ENCODE data around the gene AHDC1. TPM values are rescaled to one million over a fixed set of nuclear protein-coding genes. Genes with fewer than 3 reads are reported as not detected.

The AHDC1 gene
- total and polyA plus RNA-seq, 2 of the 13 experiments (the other 11 are each of a cell fraction or from before 2014, with no cell fraction given) = 1.0 to 2.7 TPM

DNA sequence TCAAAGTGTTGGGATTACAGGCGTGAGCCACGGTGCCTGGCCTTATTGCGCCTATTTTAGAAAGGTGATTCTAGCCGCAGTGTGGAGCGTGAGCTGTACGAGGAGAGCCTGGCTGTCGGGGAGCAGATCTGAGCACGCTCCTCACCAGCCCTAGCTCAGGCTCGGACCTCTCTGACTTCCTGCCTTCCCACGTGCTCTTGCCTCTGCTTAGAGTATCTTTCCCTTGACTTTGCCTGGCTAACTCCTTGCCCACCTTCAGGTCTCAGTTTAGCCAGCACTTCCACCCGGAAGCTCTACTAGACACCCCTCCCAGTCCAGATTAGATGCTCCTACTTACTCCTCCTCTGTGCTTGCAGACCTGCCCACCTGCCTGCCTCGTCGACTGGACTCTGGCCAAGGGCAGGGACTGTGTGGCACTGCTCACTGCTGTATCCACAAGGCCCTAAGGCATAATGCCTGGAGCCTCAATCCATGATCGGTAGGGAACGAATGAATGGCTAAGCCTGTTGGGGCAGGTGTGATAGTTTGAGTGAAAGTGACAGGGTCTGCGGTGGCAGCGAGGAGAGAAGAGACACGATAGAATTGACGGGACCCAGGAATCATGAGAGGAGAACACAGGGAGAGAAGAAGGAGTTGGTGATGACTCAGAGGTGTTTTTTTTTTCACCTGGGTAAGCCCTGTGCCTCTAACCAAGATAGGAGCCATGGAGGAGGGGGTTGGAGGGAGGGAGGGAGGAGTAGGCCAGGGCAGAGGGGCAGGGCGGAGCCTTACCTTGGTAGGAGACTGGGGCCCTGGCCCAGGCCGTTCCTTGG, 85.8 kb downstream of the AHDC1 start (continued):
- TF ChIP-seq MTA1 (CRISPR knock-in tag; IDR thresholded peaks at IDR 0.05; ENCODE audit: borderline replicate concordance) (0 out of 2 replicates have a peak, but pooled peaks have one; percentile 26), KLF6 (CRISPR knock-in tag; IDR thresholded peaks at IDR 0.05) (no peak; the same call in 1 of the 2 replicates), ELF1 (CRISPR knock-in tag; IDR thresholded peaks at IDR 0.05) (peak; percentile 36; the same call in 1 of the 2 replicates), ZNF703 (CRISPR knock-in tag; IDR thresholded peaks at IDR 0.05; ENCODE audit: borderline replicate concordance) (no peak), ATRX (CRISPR knock-in tag; IDR thresholded peaks at IDR 0.05; ENCODE audit: borderline replicate concordance) (no peak), HDAC6 (IDR thresholded peaks at IDR 0.05; ENCODE audit: low read depth, low read length) (no peak), SP140L (CRISPR knock-in tag; IDR thresholded peaks at IDR 0.05; ENCODE audit: borderline replicate concordance) (no peak), SNRNP70 (IDR thresholded peaks at IDR 0.05; ENCODE audit: low read depth, low read length) (no peak), ARNTL (CRISPR knock-in tag; IDR thresholded peaks at IDR 0.05) (no peak), ZNF24 (IDR thresholded peaks at IDR 0.05) (no peak), PTBP1 (IDR thresholded peaks at IDR 0.05; ENCODE audit: low read depth, low read length, poor library complexity, severe bottlenecking) (no peak), MEIS2 (CRISPR knock-in tag; IDR thresholded peaks at IDR 0.05) (no peak), CBX1 (IDR thresholded peaks at IDR 0.05; ENCODE audit: low read depth) (no peak), ATF7-NPFF (CRISPR knock-in tag; IDR thresholded peaks at IDR 0.05; ENCODE audit: low read depth) (no peak; the same call in 1 of the 2 replicates), ZNF724P (CRISPR knock-in tag; IDR thresholded peaks at IDR 0.05; ENCODE audit: borderline replicate concordance) (no peak), TCF12 (IDR thresholded peaks at IDR 0.05) (no peak), TCF12 (CRISPR knock-in tag; IDR thresholded peaks at IDR 0.05) (no peak), GABPA (IDR thresholded peaks at IDR 0.05; ENCODE audit: low read depth, low read length) (no peak), GABPA (CRISPR knock-in tag; IDR thresholded peaks at IDR 0.05; ENCODE audit: low read depth) (no peak), ZNF484 (CRISPR knock-in tag; IDR thresholded peaks at IDR 0.05; ENCODE audit: borderline replicate concordance, low read depth) (no peak), KLF16 (CRISPR knock-in tag; IDR thresholded peaks at IDR 0.05) (peak in 1 of 2 experiments; percentile 24; a peak in 1 of 4 replicates)
- TF ChIP-seq, protein P1, sequence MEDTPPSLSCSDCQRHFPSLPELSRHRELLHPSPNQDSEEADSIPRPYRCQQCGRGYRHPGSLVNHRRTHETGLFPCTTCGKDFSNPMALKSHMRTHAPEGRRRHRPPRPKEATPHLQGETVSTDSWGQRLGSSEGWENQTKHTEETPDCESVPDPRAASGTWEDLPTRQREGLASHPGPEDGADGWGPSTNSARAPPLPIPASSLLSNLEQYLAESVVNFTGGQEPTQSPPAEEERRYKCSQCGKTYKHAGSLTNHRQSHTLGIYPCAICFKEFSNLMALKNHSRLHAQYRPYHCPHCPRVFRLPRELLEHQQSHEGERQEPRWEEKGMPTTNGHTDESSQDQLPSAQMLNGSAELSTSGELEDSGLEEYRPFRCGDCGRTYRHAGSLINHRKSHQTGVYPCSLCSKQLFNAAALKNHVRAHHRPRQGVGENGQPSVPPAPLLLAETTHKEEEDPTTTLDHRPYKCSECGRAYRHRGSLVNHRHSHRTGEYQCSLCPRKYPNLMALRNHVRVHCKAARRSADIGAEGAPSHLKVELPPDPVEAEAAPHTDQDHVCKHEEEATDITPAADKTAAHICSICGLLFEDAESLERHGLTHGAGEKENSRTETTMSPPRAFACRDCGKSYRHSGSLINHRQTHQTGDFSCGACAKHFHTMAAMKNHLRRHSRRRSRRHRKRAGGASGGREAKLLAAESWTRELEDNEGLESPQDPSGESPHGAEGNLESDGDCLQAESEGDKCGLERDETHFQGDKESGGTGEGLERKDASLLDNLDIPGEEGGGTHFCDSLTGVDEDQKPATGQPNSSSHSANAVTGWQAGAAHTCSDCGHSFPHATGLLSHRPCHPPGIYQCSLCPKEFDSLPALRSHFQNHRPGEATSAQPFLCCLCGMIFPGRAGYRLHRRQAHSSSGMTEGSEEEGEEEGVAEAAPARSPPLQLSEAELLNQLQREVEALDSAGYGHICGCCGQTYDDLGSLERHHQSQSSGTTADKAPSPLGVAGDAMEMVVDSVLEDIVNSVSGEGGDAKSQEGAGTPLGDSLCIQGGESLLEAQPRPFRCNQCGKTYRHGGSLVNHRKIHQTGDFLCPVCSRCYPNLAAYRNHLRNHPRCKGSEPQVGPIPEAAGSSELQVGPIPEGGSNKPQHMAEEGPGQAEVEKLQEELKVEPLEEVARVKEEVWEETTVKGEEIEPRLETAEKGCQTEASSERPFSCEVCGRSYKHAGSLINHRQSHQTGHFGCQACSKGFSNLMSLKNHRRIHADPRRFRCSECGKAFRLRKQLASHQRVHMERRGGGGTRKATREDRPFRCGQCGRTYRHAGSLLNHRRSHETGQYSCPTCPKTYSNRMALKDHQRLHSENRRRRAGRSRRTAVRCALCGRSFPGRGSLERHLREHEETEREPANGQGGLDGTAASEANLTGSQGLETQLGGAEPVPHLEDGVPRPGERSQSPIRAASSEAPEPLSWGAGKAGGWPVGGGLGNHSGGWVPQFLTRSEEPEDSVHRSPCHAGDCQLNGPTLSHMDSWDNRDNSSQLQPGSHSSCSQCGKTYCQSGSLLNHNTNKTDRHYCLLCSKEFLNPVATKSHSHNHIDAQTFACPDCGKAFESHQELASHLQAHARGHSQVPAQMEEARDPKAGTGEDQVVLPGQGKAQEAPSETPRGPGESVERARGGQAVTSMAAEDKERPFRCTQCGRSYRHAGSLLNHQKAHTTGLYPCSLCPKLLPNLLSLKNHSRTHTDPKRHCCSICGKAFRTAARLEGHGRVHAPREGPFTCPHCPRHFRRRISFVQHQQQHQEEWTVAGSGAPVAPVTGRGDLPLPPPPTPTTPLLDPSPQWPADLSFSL (CRISPR knock-in tag; IDR thresholded peaks at IDR 0.05) = no peak
- TF ChIP-seq, protein P2, sequence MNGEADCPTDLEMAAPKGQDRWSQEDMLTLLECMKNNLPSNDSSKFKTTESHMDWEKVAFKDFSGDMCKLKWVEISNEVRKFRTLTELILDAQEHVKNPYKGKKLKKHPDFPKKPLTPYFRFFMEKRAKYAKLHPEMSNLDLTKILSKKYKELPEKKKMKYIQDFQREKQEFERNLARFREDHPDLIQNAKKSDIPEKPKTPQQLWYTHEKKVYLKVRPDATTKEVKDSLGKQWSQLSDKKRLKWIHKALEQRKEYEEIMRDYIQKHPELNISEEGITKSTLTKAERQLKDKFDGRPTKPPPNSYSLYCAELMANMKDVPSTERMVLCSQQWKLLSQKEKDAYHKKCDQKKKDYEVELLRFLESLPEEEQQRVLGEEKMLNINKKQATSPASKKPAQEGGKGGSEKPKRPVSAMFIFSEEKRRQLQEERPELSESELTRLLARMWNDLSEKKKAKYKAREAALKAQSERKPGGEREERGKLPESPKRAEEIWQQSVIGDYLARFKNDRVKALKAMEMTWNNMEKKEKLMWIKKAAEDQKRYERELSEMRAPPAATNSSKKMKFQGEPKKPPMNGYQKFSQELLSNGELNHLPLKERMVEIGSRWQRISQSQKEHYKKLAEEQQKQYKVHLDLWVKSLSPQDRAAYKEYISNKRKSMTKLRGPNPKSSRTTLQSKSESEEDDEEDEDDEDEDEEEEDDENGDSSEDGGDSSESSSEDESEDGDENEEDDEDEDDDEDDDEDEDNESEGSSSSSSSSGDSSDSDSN (CRISPR knock-in tag; IDR thresholded peaks at IDR 0.05) = peak; percentile 55

Measured in HepG2 (cell line).